ENCODE measurements around the gene NOTCH2. TPM values are rescaled to one million over a fixed set of nuclear protein-coding genes. Genes with fewer than 3 reads are reported as not detected.
"Not testable (repeated sequence)": the region's sequence is repeated elsewhere in the genome, so short reads cannot be mapped to it uniquely, and the experiment has no call there.

The NOTCH2 gene
- total RNA-seq, 1 donor from 2014 or later: 159 TPM

- intact Hi-C loops (cut with DNase I); DNase-seq (ENCODE audit: low spot score); ATAC-seq: not testable (repeated sequence)
Observed at GRCh38 chr1:120090830-120091229, 21.4 kb upstream of the NOTCH2 start.

DNA sequence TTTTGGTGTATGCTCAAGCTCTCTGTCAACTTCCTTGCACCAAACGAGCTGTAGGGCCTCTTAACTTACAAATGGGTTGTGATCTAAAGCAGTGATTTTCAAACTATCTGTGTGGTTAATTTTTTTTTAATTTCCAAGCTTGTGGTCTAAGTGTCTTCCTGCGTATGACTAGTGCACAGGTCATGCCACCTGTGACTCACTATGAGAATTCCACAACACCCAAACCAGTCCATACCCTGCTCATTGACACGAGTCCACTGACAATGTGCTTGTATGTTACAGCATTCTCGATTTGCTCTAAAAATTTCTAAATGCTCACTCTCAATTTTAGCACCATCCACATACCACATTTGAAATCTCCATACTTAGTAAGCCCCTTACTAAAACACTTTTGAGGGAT is 18.5 kb upstream of the NOTCH2 start:
- intact Hi-C loops (cut with DNase I); ATAC-seq; DNase-seq (ENCODE audit: low spot score): not testable (repeated sequence)

DNA sequence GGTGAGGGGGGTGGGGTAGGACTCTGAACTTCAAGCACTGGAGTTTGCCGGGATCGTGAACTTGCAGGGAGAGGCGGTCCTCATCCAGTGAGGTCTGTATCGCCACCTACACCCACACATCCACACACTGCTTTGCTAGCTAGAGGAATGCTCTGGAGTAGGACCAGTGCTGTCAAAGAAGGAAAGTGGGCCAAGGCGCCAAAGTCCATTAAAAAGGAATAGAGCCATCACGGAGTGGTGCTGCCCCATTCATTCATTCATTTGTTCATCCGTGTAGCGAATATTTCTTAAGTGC is 405 bp upstream of the NOTCH2 start:
- intact Hi-C loops (cut with DNase I): not testable (repeated sequence)

GRCh38 chr1:120068683-120069066 is 787 bp downstream of the NOTCH2 start:
- intact Hi-C loops (cut with DNase I); DNase-seq (ENCODE audit: low spot score): not testable (repeated sequence)

More for the DNA sequence above, 405 bp upstream of the NOTCH2 start:
- not testable (repeated sequence) for ATAC-seq; DNase-seq (ENCODE audit: low spot score)

GRCh38 chr1:120048208-120048607 is 21.3 kb downstream of the NOTCH2 start:
- intact Hi-C loops (cut with DNase I); DNase-seq (ENCODE audit: low spot score); ATAC-seq: not testable (repeated sequence)

More at GRCh38 chr1:120068683-120069066, 787 bp downstream of the NOTCH2 start:
- not testable (repeated sequence) for ATAC-seq

DNA sequence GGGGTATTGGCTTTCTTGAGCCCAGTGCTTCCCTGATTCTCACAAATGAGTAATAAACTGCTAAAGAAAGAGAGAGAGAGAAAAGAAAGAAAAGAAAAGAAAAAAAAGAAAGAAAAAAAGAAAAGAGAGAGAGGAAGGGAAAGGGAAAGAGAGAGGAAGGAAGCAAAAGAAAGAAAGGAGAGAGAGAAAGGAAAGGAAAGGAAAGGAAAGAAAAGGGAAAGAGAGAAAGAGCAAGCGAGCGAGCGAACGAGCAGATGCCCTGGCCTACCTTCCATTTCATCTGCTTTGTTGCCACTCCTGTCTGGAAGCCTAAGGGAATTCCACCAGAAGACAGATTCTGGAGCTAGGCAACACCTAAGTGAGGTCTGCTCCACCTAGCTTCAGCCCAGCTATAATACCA is 27.7 kb downstream of the NOTCH2 start:
- ATAC-seq; DNase-seq (ENCODE audit: low spot score); intact Hi-C loops (cut with DNase I): not testable (repeated sequence)

DNA sequence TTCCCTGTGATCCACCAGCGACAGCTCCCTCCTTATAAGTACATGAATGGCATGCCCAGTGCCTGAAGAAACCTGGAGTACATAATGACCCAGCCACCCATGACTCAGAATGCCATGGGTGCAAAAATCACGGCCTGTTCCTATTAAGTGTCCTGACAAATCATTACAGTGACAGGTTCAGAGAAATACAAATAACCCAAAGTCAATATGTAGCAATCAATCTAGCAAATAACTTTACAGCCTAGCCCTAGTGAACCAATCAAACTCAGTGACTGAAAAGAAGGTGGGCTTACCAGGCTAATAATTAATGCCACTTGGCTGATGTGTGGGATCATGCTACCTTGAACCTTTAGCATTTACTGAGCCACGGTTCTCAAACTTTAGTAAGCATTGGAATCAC is 37.2 kb downstream of the NOTCH2 start:
- intact Hi-C loops (cut with DNase I); DNase-seq (ENCODE audit: low spot score); ATAC-seq: not testable (repeated sequence)

GRCh38 chr1:120023791-120024190 is 45.7 kb downstream of the NOTCH2 start:
- ATAC-seq; DNase-seq (ENCODE audit: low spot score); intact Hi-C loops (cut with DNase I): not testable (repeated sequence)

DNA sequence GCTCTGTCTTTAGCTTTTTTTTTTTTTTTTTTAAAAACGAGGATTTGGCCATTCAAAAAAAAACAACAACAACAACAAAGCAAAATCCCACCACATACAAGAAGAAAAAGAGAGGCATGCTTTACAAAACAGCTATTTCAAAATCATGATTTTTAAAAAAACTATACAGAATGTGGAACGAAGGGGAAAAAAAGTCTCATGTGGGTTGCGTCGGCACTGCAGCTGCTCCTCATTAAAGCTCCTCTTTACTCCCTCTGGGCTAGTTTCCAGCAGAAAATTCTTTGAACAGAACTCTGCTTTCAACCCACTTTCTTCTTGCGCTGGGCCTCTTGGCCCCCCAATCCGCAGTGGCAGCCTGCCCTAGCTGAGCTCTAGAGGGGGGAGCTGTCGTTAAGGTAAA is 54.5 kb downstream of the NOTCH2 start:
- intact Hi-C loops (cut with DNase I); ATAC-seq: not testable (repeated sequence)
- peak; percentile 62 for DNase-seq (ENCODE audit: low spot score)

GRCh38 chr1:120008320-120008719 is 61.1 kb downstream of the NOTCH2 start:
- ATAC-seq; intact Hi-C loops (cut with DNase I); DNase-seq (ENCODE audit: low spot score): not testable (repeated sequence)

GRCh38 chr1:120007850-120008249 is 61.6 kb downstream of the NOTCH2 start:
- intact Hi-C loops (cut with DNase I); DNase-seq (ENCODE audit: low spot score); ATAC-seq: not testable (repeated sequence)

- DNase-seq (ENCODE audit: low spot score); intact Hi-C loops (cut with DNase I); ATAC-seq: not testable (repeated sequence)
Observed at GRCh38 chr1:120001035-120001434, 68.4 kb downstream of the NOTCH2 start.

DNA sequence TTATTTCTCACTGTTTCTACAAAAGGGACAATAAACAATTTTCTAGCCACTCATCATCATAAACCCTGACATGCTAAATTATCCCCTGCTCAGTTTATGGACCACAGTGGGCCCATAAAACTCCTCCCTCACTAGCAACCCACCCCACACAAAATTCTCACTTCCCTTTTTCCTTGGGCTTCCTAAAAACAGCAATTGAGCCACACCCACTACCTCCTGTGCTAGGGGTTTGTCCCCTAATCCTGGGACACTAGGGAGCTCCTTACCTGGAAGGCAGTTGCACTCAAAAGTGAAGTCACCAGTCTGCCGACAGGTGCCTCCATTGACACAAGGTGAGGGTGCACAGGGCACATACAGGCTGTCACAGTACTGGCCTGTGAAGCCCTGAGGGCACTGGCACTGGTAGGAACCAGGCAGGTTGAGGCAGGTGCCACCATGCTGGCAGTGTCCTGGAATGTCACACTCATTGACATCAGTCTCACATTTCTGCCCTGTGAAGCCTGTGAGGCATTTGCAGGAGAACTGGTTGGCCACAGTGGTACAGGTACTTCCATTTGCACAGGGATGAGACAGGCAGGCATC is 72.6 kb downstream of the NOTCH2 start:
- DNase-seq (ENCODE audit: low spot score); ATAC-seq; intact Hi-C loops (cut with DNase I): not testable (repeated sequence)

DNA sequence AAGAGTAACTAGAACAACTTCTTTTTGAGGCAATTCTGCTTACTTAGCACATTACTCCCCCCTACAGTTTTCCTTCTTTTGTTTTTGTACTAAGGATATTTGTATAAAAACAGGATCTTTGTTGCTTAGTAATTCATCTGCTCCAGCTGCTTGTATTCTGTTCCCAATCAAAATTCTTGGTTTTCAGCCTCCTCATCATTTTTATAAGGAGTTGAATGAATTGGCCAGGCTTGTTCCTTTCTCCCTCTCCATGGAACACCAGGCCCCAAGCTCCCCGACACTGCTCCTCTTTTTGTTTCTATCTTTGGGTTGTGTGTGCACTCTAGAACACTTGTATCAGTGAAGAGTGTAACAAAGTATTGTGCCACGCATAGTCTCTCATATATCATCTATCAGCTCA is 73.5 kb downstream of the NOTCH2 start:
- ATAC-seq; intact Hi-C loops (cut with DNase I); DNase-seq (ENCODE audit: low spot score): not testable (repeated sequence)

- no peak for ATAC-seq
- intact Hi-C loops (cut with DNase I): no loop called here
Observed at GRCh38 chr1:119988306-119989062, 81.0 kb downstream of the NOTCH2 start.

GRCh38 chr1:119987686-119988085 is 81.8 kb downstream of the NOTCH2 start:
- ATAC-seq (no peak), DNase-seq (ENCODE audit: low spot score) (no peak)
- intact Hi-C loops (cut with DNase I): no loop called here

More at GRCh38 chr1:119988306-119989062, 81.0 kb downstream of the NOTCH2 start:
- no peak for DNase-seq (ENCODE audit: low spot score)

DNA sequence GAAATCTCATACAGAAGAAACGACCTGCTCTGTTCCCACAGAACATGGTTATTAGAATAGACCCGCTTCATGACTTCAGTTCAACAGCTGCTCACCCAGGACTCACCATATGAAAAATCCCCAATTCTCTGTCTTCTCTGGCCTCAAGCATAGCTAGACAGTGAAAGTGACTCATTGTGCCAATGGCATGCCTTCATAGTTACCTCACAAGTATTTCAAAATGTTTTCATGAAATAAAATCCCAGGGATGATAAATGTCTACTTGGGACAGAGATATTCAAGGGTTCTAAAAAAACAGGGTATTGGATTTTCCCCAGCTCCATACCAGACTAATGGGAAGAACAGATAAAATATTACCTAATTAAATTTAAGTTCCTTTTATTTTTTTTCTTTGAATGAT is 82.3 kb downstream of the NOTCH2 start:
- no peak for DNase-seq (ENCODE audit: low spot score)
- peak; percentile 89 for ATAC-seq
- intact Hi-C loops (cut with DNase I): no loop called here

DNA sequence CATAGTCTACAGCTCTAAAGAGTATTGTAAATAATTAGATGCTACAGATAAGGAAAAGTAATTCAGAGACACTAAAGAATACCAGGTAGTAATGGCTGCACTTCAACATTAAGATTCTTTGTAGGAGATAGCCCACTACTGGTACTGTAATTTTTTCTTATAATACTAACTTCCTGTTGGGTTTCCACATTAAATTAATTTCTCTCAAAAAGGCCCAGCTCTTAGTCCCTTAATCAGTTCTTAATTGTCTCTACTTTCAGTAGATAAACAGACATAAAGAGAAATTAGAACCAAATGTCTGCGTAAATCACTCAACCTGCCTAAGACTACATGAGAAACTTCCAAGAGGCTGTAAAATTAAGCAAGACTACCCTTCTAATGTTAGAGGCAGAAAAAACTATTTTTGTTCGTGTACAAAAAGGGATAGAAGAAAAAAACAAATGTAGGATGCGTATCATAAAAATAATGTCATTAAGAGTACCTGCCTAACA is 83.4 kb downstream of the NOTCH2 start:
- intact Hi-C loops (cut with DNase I): no loop called here
- no peak for ATAC-seq

DNA sequence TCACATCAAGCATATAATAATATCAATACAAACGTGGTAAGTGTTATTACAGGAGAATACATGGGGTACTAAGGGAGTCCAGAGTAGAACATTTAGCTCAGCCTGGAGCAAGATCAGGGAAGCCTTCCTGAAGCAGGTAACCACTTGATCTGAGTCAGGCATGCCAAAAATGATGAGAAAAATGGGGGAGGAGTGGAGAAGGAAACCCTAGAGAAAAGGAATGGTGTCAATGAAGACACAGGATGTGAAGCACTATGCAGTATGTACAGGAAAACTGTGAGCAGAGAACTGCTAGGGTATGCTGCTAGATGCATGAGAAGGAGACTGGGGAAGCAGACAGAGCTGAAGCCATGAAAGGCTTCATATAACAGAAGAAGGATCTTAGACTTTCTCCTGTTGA is 84.7 kb downstream of the NOTCH2 start:
- ATAC-seq (no peak), DNase-seq (ENCODE audit: low spot score) (no peak)
- intact Hi-C loops (cut with DNase I): no loop called here

More for the DNA sequence above, 83.4 kb downstream of the NOTCH2 start:
- no peak for DNase-seq (ENCODE audit: low spot score)

Data from sciatic nerve (tissue), 2 donors.